ENCODE data around the gene MYDGF. TPM values are rescaled to one million over a fixed set of nuclear protein-coding genes. Genes with fewer than 3 reads are reported as not detected.

Gene MYDGF
- total RNA-seq, 1 experiment from 2014 or later: 58.2 TPM

GRCh38 chr19:4710281-4710600 is 40.1 kb upstream of the MYDGF start:
- no peaks in the 10 kb centered on the region for H3K4me1 Mint-ChIP-seq
- no peaks in the 10 kb centered on the region for H3K27me3 Mint-ChIP-seq (ENCODE audit: low read depth)
- no peak for DNase-seq (ENCODE audit: low spot score)
- ATAC-seq: no peak
- H3K9me3 Mint-ChIP-seq: no peaks in the 10 kb centered on the region
- ChIA-PET CTCF (no interaction called here), POLR2A (interaction anchor here (0.6 kb wide), 1 partner anchor 210 kb away, joined by 4 read pairs; no protein-coding TSS in a partner anchor)
- TF ChIP-seq JUN (CRISPR knock-in tag; IDR thresholded peaks at IDR 0.05) (no peak), GABPB1 (CRISPR knock-in tag; IDR thresholded peaks at IDR 0.05) (no peak), SMAD3 (CRISPR knock-in tag; IDR thresholded peaks at IDR 0.05; ENCODE audit: borderline replicate concordance) (no peak)
- TF ChIP-seq, protein P1, sequence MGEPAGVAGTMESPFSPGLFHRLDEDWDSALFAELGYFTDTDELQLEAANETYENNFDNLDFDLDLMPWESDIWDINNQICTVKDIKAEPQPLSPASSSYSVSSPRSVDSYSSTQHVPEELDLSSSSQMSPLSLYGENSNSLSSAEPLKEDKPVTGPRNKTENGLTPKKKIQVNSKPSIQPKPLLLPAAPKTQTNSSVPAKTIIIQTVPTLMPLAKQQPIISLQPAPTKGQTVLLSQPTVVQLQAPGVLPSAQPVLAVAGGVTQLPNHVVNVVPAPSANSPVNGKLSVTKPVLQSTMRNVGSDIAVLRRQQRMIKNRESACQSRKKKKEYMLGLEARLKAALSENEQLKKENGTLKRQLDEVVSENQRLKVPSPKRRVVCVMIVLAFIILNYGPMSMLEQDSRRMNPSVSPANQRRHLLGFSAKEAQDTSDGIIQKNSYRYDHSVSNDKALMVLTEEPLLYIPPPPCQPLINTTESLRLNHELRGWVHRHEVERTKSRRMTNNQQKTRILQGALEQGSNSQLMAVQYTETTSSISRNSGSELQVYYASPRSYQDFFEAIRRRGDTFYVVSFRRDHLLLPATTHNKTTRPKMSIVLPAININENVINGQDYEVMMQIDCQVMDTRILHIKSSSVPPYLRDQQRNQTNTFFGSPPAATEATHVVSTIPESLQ (CRISPR knock-in tag; IDR thresholded peaks at IDR 0.05): no peak
- H3K36me3 Mint-ChIP-seq: peaks cover 32% of the 10 kb centered on the region
- no peak overlapping the region for H3K27ac Mint-ChIP-seq
- no peak overlapping the region for H3K4me3 Mint-ChIP-seq

GRCh38 chr19:4709440-4710280 is 39.5 kb upstream of the MYDGF start:
- no peak overlapping the region for H3K4me3 Mint-ChIP-seq
- H3K4me1 Mint-ChIP-seq: no peaks in the 10 kb centered on the region
- no peaks in the 10 kb centered on the region for H3K27me3 Mint-ChIP-seq (ENCODE audit: low read depth)
- H3K27ac Mint-ChIP-seq: peak overlapping the region; percentile 22; the same call in 1 of the 2 replicates
- DNase-seq (ENCODE audit: low spot score): no peak
- no peaks in the 10 kb centered on the region for H3K9me3 Mint-ChIP-seq
- ATAC-seq: no peak
- peaks cover 29% of the 10 kb centered on the region for H3K36me3 Mint-ChIP-seq
- ChIA-PET CTCF (no interaction called here), POLR2A (interaction anchor here (0.6 kb wide), 1 partner anchor 210 kb away, joined by 4 read pairs; no protein-coding TSS in a partner anchor)
- no peak for TF ChIP-seq ESRRA (CRISPR knock-in tag; IDR thresholded peaks at IDR 0.05; ENCODE audit: borderline replicate concordance)
- no peak for TF ChIP-seq NFE2L1 (CRISPR knock-in tag; IDR thresholded peaks at IDR 0.05)
- TF ChIP-seq, protein P2, sequence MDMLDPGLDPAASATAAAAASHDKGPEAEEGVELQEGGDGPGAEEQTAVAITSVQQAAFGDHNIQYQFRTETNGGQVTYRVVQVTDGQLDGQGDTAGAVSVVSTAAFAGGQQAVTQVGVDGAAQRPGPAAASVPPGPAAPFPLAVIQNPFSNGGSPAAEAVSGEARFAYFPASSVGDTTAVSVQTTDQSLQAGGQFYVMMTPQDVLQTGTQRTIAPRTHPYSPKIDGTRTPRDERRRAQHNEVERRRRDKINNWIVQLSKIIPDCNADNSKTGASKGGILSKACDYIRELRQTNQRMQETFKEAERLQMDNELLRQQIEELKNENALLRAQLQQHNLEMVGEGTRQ (CRISPR knock-in tag; IDR thresholded peaks at IDR 0.05): no peak
- TF ChIP-seq, protein P3, sequence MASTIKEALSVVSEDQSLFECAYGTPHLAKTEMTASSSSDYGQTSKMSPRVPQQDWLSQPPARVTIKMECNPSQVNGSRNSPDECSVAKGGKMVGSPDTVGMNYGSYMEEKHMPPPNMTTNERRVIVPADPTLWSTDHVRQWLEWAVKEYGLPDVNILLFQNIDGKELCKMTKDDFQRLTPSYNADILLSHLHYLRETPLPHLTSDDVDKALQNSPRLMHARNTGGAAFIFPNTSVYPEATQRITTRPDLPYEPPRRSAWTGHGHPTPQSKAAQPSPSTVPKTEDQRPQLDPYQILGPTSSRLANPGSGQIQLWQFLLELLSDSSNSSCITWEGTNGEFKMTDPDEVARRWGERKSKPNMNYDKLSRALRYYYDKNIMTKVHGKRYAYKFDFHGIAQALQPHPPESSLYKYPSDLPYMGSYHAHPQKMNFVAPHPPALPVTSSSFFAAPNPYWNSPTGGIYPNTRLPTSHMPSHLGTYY (CRISPR knock-in tag; IDR thresholded peaks at IDR 0.05): no peak
- TF ChIP-seq RELA (CRISPR knock-in tag; IDR thresholded peaks at IDR 0.05; ENCODE audit: borderline replicate concordance): no peak
- TF ChIP-seq CDX4 (CRISPR knock-in tag; IDR thresholded peaks at IDR 0.05; ENCODE audit: borderline replicate concordance): no peak
- TF ChIP-seq ZNF121 (CRISPR knock-in tag; IDR thresholded peaks at IDR 0.05): no peak
- TF ChIP-seq, protein P4, sequence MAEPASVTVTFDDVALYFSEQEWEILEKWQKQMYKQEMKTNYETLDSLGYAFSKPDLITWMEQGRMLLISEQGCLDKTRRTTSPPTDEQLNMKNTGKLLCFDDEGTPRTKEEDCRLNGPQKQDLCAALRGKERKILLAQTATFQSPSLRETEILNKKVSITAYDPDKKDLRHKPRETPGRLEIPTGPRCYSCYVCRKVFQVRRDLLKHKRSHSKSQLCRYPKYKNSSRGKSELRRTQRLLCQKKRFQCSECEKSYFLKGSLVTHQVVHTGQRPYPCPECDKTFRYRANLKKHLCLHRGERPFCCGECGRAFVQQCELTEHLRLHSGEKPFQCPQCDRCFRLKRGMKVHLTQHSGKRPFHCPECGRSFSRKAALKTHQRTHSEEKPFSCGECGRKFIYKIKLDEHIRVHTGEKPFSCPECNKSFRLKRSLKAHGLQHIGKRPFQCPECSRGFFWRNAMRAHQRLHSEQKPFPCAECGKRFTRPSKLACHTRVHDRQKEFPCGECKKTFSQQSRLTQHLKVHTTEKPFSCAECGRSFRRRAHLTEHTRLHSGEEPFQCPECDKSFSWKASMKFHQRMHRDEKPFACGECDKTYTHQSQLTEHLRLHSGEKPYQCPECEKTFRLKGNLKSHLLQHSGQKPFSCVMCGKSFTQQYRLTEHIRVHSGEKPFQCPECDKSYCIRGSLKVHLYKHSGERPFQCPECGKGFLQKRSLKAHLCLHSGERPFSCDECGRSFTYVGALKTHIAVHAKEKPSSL (CRISPR knock-in tag; conservative IDR thresholded peaks at IDR 0.05): no peak
- no peak for TF ChIP-seq ZNF423 (CRISPR knock-in tag; IDR thresholded peaks at IDR 0.05)
- no peak for TF ChIP-seq JUN (CRISPR knock-in tag; IDR thresholded peaks at IDR 0.05)
- no peak for TF ChIP-seq ZBTB43 (CRISPR knock-in tag; IDR thresholded peaks at IDR 0.05)

Data from WTC11 (cell line).